Erythroblast (primary cell): ENCODE results near the gene PLIN3.
A peak's percentile ranks its signal among the peaks of the same experiment; 100 is the strongest.
"Not testable (repeated sequence)": the region's sequence is repeated elsewhere in the genome, so short reads cannot be mapped to it uniquely, and the experiment has no call there.

Source experiments
- DNase-seq, 2 experiments: peaks; one replicate each; lab custom pipeline; 2025; lab: John Stamatoyannopoulos, UW
- GATA1 ChIP-seq: IDR thresholded peaks from 2 replicates; pipeline ENCODE4 v1.6.1; 2011; ENCODE audit warnings: low read depth, mild to moderate bottlenecking, control low read depth, low read length, moderate library complexity
- POLR2A ChIP-seq: IDR thresholded peaks from 2 replicates; pipeline ENCODE4 v1.6.1; 2011; ENCODE audit warnings: mild to moderate bottlenecking, low read length

The PLIN3 gene

GRCh38 chr19:4816950-4817278 is 50.6 kb downstream of the PLIN3 start:
- no peak for TF ChIP-seq POLR2A
- TF ChIP-seq GATA1, result no peak

GRCh38 chr19:4816202-4816949 is 51.1 kb downstream of the PLIN3 start:
- TF ChIP-seq POLR2A (no peak), GATA1 (no peak)
- DNase-seq, result no peak

More at GRCh38 chr19:4816950-4817278, 50.6 kb downstream of the PLIN3 start:
- DNase-seq, result no peak

GRCh38 chr19:4815426-4816201 is 51.9 kb downstream of the PLIN3 start:
- TF ChIP-seq GATA1 (no peak), POLR2A (no peak)
- DNase-seq, result peak; percentile 89

- TF ChIP-seq GATA1 (no peak), POLR2A (no peak)
- no peak for DNase-seq
These were observed 52.6 kb downstream of the PLIN3 start for GRCh38 chr19:4814625-4815425.

- TF ChIP-seq POLR2A (no peak), GATA1 (no peak)
- peak; percentile 73 to 88 for DNase-seq
These were observed 55.9 kb downstream of the PLIN3 start for GRCh38 chr19:4811328-4812131.

GRCh38 chr19:4807188-4807587 is 60.3 kb downstream of the PLIN3 start:
- no peak for DNase-seq
- no peak for TF ChIP-seq GATA1
- no peak for TF ChIP-seq POLR2A

GRCh38 chr19:4806384-4806783 is 61.1 kb downstream of the PLIN3 start:
- TF ChIP-seq POLR2A, result no peak
- TF ChIP-seq GATA1, result no peak
- no peak for DNase-seq

- not testable (repeated sequence) for DNase-seq
These were observed 62.3 kb downstream of the PLIN3 start for GRCh38 chr19:4805140-4805539.

- DNase-seq, result peak; percentile 64 to 71
- TF ChIP-seq POLR2A (no peak), GATA1 (no peak)
These were observed 63.5 kb downstream of the PLIN3 start for GRCh38 chr19:4803736-4804695.

GRCh38 chr19:4802711-4803110 is 64.8 kb downstream of the PLIN3 start:
- no peak for DNase-seq
- TF ChIP-seq GATA1 (no peak), POLR2A (no peak)

GRCh38 chr19:4801085-4801619 is 66.3 kb downstream of the PLIN3 start:
- DNase-seq, result no peak
- no peak for TF ChIP-seq GATA1
- no peak for TF ChIP-seq POLR2A

- TF ChIP-seq GATA1 (no peak), POLR2A (no peak)
- DNase-seq, result no peak
These were observed 66.8 kb downstream of the PLIN3 start for GRCh38 chr19:4800591-4801081.
